Lung (tissue), 12 donors: ENCODE results near the gene PRPH2. TPM values are rescaled to one million over a fixed set of nuclear protein-coding genes. Genes with fewer than 3 reads are reported as not detected.

Source experiments
- ATAC-seq: fragments of 200-7000 bp; cut with Tn5 transposase; one replicate; pipeline ENCODE4 v1.9.1; 2020; ENCODE audit warnings: moderate number of reproducible peaks; ENCODE audit not compliant: insufficient read depth, low FRiP score
- DNase-seq, 3 donors: peaks; one replicate each; pipeline ENCODE4 v3.0.0-alpha.2; 2013 to 2017
- H3K27ac ChIP-seq, 2 donors: one replicate each; pipeline ENCODE4 v1.5.1; 2013; ENCODE audit warnings: mild to moderate bottlenecking in 2 of 2, moderate library complexity in 2 of 2, control low read depth in 1 of 2, inconsistent platforms in 1 of 2, low read depth in 1 of 2, low read length in 1 of 2
- H3K27me3 ChIP-seq, 3 donors: one replicate each; pipeline ENCODE4 v1.5.1; 2013; ENCODE audit warnings: low read length in 2 of 3; ENCODE audit not compliant: control insufficient read depth in 3 of 3, insufficient read depth in 3 of 3
- H3K36me3 ChIP-seq, 4 donors: one replicate each; pipeline ENCODE4 v1.5.1; 2013; ENCODE audit warnings: low read length in 4 of 4, mild to moderate bottlenecking in 1 of 4, moderate library complexity in 1 of 4; ENCODE audit not compliant: control insufficient read depth in 4 of 4, insufficient read depth in 4 of 4
- H3K4me1 ChIP-seq, 5 donors: one replicate each; pipeline ENCODE4 v1.5.1; 2013; ENCODE audit warnings: low read length in 5 of 5, mild to moderate bottlenecking in 2 of 5, moderate library complexity in 1 of 5; ENCODE audit not compliant: control insufficient read depth in 5 of 5, insufficient read depth in 5 of 5
- H3K4me3 ChIP-seq: one replicate; pipeline ENCODE4 v1.5.1; 2013; ENCODE audit warnings: mild to moderate bottlenecking, control low read depth, moderate library complexity
- H3K9ac ChIP-seq, 2 donors: one replicate each; pipeline ENCODE4 v1.5.1; 2013; ENCODE audit warnings: low read length in 2 of 2, control low read depth in 1 of 2; ENCODE audit not compliant: insufficient read depth in 1 of 2
- H3K9me3 ChIP-seq, 4 donors: one replicate each; pipeline ENCODE4 v1.5.1; 2013; ENCODE audit warnings: low read length in 3 of 4, mild to moderate bottlenecking in 1 of 4, moderate library complexity in 1 of 4; ENCODE audit not compliant: control insufficient read depth in 4 of 4, insufficient read depth in 3 of 4
- WGBS, 2 donors: extraction: QIAGEN DNeasy Blood & Tissue Kit; methylation state at CpG; one replicate each; pipeline ENCODE4 v1.1.7; 2013; 5-methylcytosine and 5-hydroxymethylcytosine counted together
- polyA plus RNA-seq, 2 donors: library from polyadenylated mRNA; stranded (reverse); fragments of 200-250 nt; gene quantifications; one replicate each; pipeline ENCODE4 v1.2.1, GENCODE V29; 2013
- total RNA-seq, 2 donors: library from RNA; depleted of rRNA in 1 of 2; stranded (reverse); fragments of >200 nt in 1 of 2; gene quantifications; one replicate each; pipeline ENCODE4 v1.2.1, GENCODE V29; 2014 to 2021
- TF ChIP-seq, protein P1 (sequence below): IDR thresholded peaks from 2 replicates; pipeline ENCODE4 v1.5.1; 2012; ENCODE audit warnings: mild to moderate bottlenecking; ENCODE audit errors: control extremely low read depth, extremely low read depth
- donor health status: control.
- donor health status: control.
- donor health status: Bipolar disorder and iron deficiency.
- donor health status: healthy.
- donor health status: DM: yes; HTN: yes; CAD: no.

PRPH2 gene
- total and polyA plus RNA-seq, 4 donors = 0.31 to 2.6 (median 1.1) TPM

DNA sequence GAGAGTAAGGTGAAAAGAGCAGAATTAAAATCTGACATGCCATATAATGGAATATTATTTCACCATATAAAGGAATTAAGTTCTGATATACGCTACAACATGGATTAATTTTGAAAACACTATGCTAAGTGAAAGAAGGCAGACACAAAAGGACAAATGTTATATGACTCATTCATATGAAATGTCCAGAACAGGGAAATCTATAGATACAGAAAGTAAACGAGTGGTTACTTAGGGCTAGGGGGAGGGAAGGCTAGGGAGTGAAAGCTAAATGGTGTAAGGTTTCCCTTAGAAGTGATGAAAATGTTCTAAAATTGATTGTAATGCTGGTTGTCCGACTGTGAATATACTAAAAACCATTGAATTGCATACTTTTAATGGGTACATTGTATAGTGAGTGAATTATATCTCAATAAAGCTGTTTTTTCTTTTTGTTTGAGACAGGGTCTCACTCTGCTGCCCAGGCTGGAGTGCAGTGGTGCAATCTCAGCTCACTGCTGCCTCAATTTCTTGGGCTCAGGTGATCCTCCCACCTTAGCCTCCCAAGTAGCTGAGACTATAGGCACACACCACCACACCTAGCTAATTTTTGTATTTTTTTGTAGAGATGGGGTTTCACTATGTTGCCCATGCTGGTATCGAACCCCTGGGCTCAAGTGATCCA, 8.2 kb downstream of the PRPH2 start:
- Histone ChIP-seq H3K4me1 (peaks cover 0 to 4% (median 0%) of the 10 kb centered on the region in 5 donors), H3K36me3 (no peaks in the 10 kb centered on the region), H3K27me3 (no peaks in the 10 kb centered on the region), H3K27ac (no peak overlapping the region), H3K4me3 (no peak overlapping the region), H3K9me3 (peaks cover 0 to 3% (median 0%) of the 10 kb centered on the region in 4 donors), H3K9ac (no peak overlapping the region)
- ATAC-seq (no peak), DNase-seq (no peak)
- 81 to 88% methylated on average over 4 of the region's 4 CpGs for WGBS, 2 donors
- TF ChIP-seq, protein P1, sequence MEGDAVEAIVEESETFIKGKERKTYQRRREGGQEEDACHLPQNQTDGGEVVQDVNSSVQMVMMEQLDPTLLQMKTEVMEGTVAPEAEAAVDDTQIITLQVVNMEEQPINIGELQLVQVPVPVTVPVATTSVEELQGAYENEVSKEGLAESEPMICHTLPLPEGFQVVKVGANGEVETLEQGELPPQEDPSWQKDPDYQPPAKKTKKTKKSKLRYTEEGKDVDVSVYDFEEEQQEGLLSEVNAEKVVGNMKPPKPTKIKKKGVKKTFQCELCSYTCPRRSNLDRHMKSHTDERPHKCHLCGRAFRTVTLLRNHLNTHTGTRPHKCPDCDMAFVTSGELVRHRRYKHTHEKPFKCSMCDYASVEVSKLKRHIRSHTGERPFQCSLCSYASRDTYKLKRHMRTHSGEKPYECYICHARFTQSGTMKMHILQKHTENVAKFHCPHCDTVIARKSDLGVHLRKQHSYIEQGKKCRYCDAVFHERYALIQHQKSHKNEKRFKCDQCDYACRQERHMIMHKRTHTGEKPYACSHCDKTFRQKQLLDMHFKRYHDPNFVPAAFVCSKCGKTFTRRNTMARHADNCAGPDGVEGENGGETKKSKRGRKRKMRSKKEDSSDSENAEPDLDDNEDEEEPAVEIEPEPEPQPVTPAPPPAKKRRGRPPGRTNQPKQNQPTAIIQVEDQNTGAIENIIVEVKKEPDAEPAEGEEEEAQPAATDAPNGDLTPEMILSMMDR = no peak

DNA sequence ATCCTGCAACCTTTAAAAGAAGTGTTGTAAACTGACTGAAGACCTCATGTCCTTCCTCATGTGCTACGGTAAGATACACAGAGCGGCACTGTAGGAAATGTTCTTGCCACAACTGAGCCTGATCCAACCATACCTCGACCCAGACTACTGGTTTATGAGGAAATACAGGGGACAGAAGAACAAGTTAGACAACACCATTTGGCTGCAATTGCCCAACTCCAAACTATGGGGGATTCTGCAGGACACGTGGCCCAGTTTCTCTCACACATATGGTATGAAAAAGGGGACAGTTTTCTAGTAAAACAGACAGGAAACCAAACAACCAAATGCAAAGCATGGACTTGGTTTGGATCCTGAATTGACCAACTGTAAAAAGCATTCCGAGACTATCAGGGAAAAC, 10.5 kb downstream of the PRPH2 start:
- H3K27me3 ChIP-seq = no peaks in the 10 kb centered on the region
- H3K27ac ChIP-seq = no peak overlapping the region
- H3K4me3 ChIP-seq = no peak overlapping the region
- TF ChIP-seq, protein P1 = no peak
- no peaks in the 10 kb centered on the region for H3K36me3 ChIP-seq
- H3K9me3 ChIP-seq = peaks cover 0 to 3% (median 0%) of the 10 kb centered on the region in 4 donors
- 79 to 93% methylated on average over 5 of the region's 5 CpGs for WGBS, 2 donors
- H3K4me1 ChIP-seq = peaks cover 0 to 4% (median 0%) of the 10 kb centered on the region in 5 donors
- H3K9ac ChIP-seq = no peak overlapping the region
- ATAC-seq (no peak), DNase-seq (no peak)

DNA sequence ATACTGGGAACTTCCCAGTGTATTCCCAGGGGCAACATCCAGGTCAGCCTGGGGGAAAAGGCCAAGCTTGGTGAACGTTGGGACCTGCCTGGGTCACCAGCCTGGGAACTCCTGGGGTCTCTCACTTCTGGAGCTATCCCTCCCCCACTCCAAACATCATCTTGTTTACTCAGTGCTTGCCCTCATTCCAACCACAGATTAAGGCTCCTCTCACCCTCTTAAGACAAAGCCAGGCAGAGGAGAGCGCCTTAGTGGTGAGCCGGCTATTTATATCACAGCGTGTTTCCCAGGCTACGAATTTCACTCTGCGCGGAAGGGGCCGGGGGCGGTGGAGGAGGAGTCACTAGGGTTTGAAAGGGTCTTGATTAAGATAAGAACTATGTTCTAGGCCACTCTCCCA, 12.1 kb downstream of the PRPH2 start:
- H3K9ac ChIP-seq = no peak overlapping the region
- DNase-seq = peak; percentile 59 to 71 (median 69)

More for the DNA sequence above, 12.1 kb downstream of the PRPH2 start:
- Histone ChIP-seq H3K27ac (no peak overlapping the region), H3K36me3 (no peaks in the 10 kb centered on the region), H3K9me3 (peaks cover 0 to 3% (median 0%) of the 10 kb centered on the region in 4 donors), H3K27me3 (no peaks in the 10 kb centered on the region), H3K4me1 (peaks cover 0 to 4% (median 0%) of the 10 kb centered on the region in 5 donors), H3K4me3 (no peak overlapping the region)
- ATAC-seq = no peak
- 53 to 62% methylated on average over 9 of the region's 9 CpGs for WGBS, 2 donors
- TF ChIP-seq, protein P1 = no peak
